Measurements from ENCODE around the gene RNASE7.

RNASE7 gene

DNA sequence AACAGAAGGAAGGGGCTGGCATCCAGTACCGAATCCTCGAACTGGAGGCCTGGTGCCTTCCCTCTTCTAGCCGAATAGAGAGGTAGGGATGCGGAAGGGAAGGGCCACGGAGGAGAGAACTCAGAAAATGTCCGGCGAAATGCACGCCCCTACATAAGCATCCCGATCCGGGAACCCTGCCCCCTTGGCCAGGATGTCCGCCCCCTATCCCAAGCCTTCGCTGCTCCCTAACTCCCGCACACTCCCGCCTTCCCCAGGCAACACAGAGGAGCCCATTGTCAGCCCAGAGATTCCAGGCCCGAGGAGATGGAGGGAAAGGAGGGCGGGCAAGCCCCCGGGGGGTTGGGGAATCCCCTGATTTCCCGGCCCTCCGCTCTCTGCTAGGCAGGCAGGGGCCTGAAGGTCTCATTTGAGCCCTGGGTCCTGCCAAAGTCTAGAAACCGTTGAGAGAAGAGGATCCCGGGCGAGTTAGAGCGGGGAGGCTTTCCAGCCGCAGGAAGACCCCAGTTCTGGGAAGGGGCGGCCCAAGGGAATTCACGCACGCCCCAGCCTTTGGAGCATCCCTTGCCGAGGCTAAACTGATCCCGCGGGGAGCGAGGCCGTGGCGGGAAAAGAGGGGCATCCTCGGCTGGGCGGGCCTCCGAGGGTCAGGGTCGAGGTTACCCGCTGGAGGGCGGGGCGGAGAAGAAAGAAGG, 27.4 kb downstream of the RNASE7 start:
- DNase-seq: peak; percentile 85

- DNase-seq: peak; percentile 87
Observed at GRCh38 chr14:21070083-21070609, 28.0 kb downstream of the RNASE7 start, which contains the start of gene ARHGEF40. Gene ARHGEF40, plus strand, starts transcription at chr14:21070304. Its CDS starts 93 bp downstream, at chr14:21070397.

DNA sequence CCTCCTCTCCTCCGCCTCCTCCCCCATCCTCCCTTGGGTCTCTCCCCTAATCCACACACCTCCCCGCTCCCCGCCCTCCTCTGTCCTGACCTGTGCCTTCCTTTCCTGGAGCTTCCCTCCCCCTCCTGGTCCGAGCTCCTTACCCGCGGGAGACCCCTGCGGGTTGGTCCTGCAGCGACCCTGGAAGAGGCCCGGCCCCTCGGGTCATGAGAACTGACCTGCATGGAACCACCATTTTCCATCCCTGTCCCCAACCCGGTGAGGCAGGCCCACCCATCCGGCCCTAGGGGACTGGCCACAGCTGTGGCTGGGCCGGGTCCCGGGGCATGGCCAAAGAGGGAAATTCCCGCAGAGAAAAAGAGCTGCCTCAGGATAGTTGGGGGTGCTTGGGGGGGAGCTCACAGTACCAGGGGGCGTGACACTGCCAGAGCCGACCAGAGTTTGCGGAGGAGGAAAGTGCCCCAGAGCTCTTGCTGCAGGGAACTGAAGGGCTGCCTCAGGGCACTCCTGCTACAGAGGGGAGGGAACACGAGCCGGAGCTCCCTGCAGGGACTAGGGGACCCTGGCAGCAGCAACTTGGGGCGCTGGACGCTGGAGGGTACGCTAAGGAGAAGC, 28.6 kb downstream of the RNASE7 start:
- peak; percentile 89 for DNase-seq

- no peak for DNase-seq
Observed at GRCh38 chr14:21071225-21072030, 29.3 kb downstream of the RNASE7 start.

GRCh38 chr14:21072031-21072473, 29.9 kb downstream of the RNASE7 start:
- peak; percentile 63 for DNase-seq

DNA sequence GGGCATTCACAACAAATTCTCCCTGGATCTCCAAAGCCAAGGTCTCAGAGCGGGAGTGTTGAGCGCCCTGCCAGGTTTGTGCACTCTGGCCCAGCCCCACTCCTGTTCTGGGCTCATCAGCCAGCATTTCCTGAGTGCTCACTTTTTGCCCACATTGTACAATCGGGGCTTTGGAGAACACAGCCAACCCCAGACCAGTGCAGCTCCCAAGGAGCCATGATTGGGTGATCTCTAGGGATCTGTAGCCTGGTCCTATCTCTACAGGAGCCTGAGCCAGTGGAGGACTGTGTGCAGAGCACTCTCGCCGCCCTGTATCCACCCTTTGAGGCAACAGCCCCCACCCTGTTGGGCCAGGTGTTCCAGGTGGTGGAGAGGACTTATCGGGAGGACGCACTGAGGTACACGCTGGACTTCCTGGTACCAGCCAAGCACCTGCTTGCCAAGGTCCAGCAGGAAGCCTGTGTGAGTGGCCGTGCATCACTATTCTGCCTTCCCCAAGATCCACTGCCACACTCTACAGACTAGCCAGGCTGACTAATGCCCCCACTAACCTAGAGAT, 30.7 kb downstream of the RNASE7 start:
- DNase-seq: no peak

- no peak for DNase-seq
Observed at GRCh38 chr14:21073921-21074320, 31.8 kb downstream of the RNASE7 start.

DNA sequence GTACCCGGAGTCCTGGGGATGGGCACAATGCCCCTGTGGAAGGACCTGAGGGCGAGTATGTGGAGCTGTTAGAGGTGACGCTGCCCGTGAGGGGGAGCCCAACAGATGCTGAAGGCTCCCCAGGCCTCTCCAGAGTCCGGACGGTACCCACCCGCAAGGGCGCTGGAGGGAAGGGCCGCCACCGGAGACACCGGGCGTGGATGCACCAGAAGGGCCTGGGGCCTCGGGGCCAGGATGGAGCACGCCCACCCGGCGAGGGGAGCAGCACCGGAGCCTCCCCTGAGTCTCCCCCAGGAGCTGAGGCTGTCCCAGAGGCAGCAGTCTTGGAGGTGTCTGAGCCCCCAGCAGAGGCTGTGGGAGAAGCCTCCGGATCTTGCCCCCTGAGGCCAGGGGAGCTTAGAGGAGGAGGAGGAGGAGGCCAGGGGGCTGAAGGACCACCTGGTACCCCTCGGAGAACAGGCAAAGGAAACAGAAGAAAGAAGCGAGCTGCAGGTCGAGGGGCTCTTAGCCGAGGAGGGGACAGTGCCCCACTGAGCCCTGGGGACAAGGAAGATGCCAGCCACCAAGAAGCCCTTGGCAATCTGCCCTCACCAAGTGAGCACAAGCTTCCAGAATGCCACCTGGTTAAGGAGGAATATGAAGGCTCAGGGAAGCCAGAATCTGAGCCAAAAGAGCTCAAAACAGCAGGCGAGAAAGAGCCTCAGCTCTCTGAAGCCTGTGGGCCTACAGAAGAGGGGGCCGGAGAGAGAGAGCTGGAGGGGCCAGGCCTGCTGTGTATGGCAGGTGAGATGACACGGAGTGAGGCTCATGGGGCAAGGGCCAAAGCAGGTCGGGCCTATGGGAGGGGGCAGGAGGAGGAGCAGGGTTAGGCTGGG, 32.5 kb downstream of the RNASE7 start:
- no peak for DNase-seq

- no peak for DNase-seq
Observed at GRCh38 chr14:21075719-21076437, 33.7 kb downstream of the RNASE7 start.

DNA sequence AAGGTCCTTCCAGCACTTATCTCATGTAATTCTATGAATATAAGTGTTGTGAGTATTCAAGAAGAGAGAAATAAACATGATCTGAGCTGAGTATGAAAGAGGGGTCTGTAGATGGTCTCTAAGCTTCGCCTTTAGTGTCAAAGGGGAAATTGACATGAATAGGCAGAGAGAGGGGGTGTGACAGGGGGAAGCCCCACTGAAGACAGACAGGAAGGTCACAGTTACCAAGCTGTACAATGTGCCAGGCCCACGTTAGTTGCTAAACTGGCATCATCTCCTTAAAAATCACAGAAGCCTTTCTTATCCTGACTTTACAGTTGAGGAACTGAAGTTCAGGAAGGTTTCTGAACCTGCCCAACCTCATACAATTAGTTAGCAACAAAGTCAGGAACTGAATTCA, 35.5 kb downstream of the RNASE7 start:
- no peak for DNase-seq

DNA sequence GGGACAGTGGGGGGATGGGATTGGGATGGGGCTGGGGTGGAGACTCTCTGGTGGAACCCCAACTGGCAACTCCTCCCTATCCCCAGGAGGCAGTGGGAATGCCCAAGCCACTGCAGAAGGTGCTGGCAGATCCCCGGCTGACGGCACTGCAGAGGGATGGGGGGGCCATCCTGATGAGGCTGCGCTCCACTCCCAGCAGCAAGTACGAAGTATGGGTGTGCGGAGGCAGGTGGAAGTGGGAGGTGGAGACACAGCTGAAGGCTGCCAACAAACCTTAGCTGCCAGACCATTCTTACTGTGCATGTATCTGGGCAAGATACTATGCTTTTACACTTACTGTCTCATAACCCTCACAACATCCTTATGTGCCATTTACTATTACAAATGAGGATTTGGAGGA, 36.1 kb downstream of the RNASE7 start:
- DNase-seq: no peak

GRCh38 chr14:21078726-21079125, 36.6 kb downstream of the RNASE7 start:
- DNase-seq: no peak

GRCh38 chr14:21081521-21082142, 39.5 kb downstream of the RNASE7 start:
- DNase-seq: no peak

DNA sequence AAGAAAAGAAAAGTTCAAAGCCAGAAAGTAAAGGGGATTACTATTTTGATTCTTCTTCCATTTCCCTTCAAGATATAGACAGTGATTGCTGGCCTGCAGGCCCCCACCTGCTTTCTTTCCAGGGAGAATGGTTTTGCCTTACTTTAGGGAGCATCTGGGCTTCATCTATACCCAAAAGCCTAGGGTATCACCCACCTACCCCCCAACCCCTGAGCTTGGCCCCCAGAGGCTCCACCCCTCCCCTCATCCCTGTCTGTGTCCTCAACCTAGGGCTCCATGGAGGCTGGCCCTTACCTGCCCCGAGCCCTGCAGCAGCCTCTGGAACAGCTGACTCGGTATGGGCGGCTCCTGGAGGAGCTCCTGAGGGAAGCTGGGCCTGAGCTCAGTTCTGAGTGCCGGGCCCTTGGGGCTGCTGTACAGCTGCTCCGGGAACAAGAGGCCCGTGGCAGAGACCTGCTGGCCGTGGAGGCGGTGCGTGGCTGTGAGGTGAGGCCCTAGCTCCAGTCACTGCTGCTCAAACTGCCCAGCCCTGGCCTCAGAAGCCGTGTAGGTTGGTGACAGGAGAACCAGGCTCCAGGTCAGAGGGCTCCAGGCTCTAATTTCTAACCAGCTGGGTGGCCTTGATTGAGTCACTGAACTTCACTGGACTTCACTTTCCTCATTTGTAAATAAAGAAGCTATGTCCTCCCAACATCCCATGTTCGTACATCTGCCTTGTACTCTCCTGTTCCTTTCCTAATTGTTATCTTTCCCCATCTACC, 41.6 kb downstream of the RNASE7 start:
- DNase-seq: no peak

DNA sequence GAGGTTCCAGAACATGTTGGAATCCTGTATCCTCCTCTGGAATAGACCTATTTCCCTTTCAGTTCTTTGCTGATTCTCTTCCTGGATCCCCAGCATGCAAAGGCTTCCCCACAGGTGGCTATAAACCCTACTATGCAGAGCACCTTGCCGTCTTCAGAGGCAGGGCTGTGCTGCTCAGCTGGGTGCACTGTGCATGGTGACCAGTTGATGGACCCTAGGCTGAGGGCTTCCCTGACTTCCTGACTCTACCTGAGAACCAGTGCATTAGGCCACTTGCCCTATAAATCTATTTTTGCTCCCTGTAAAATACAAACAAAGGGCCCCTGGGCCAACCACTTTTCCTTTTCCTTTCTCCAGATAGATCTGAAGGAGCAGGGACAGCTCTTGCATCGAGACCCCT, 42.2 kb downstream of the RNASE7 start:
- no peak for DNase-seq

- no peak for DNase-seq
Observed at GRCh38 chr14:21084998-21085853, 43.1 kb downstream of the RNASE7 start.

GRCh38 chr14:21086908-21087293, 44.7 kb downstream of the RNASE7 start:
- no peak for DNase-seq

DNA sequence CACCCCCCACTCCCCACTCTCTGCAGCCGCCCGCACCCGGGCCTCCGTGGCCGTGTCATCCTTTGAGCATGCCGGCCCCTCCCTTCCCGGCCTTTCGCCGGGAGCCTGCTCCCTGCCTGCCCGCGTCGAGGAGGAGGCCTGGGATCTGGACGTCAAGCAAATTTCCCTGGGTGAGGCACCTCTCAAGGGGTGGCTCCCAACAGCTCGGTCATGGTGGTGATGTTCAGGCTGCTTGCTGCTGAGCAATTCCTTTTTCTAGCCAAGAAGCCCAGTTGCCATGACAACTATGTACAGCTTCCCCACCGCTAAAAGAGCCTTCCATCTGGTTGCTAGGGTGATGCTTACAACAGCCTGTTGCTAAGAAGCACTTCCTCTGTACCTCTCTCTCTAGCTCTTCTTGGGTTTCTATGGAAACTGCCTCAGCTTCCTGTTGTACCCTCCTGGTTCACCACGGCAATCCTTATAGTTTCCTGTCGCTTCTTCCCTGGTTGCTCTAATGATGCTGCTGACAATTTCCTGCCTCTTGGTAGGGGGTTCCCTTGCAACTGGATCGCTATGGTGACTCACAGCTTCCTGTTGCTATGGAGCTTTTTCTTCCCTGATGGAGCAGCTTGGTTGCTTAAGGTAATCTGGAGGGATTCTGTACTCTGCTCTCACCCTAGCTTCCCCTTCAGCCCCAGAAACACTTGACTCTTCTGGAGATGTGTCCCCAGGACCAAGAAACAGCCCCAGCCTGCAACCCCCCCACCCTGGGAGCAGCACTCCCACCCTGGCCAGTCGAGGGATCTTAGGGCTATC, 45.3 kb downstream of the RNASE7 start:
- DNase-seq: no peak

All from right kidney (tissue), 1 donor.